ENCODE measurements around the gene ARL6IP1. TPM values are rescaled to one million over a fixed set of nuclear protein-coding genes. Genes with fewer than 3 reads are reported as not detected.

ARL6IP1 gene
- total and polyA plus RNA-seq, 2 of the 13 experiments (the other 11 are each of a cell fraction or from before 2014, with no cell fraction given): 263 to 373 TPM

DNA sequence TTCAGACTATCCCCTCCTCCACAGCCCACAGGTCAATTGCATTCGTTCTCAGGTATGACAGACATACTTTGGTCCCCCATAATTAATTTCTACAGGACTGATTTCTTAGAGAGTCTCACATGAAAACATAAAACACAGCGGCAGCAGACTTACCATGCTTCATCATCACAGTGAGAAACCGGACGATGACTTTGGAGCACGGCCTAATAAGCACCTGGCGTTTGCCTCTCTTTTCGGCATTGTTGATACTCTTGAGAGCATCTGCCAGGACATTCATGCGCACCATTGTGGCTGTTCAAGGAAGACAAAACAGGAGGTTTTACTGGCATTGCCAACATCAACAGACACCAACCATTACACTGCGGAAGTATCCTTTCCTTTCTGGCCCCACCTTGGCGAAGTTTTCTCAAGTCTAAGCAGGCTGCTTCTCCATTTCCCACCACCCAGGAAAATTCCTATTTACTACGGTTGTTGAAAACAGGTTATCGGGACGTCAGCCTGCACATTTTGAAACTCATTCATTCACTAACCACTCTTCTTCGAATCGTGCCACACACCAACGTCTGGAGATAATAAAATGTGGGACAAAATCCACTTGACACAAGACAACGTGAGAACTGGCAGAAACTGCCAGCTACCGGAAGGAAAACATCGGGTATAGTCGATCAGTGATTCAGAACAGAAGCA lies 12.4 kb downstream of the ARL6IP1 start (continued):
- TF ChIP-seq HMGA1 (CRISPR knock-in tag; conservative IDR thresholded peaks at IDR 0.05) (no peak), ZNF776 (CRISPR knock-in tag; IDR thresholded peaks at IDR 0.05) (peak; percentile 41; the same call in 1 of the 2 replicates), NR2F2 (IDR thresholded peaks at IDR 0.05; ENCODE audit: borderline replicate concordance, low read depth) (no peak), ZNF546 (CRISPR knock-in tag; conservative IDR thresholded peaks at IDR 0.05) (no peak), KDM3A (CRISPR knock-in tag; IDR thresholded peaks at IDR 0.05; ENCODE audit: low read depth) (no peak), ZNF737 (CRISPR knock-in tag; IDR thresholded peaks at IDR 0.05; ENCODE audit: borderline replicate concordance) (no peak), ZNF331 (CRISPR knock-in tag; IDR thresholded peaks at IDR 0.05) (peak; percentile 11; the same call in 1 of the 2 replicates), ZSCAN31 (CRISPR knock-in tag; IDR thresholded peaks at IDR 0.05; ENCODE audit: low read depth) (no peak), FLYWCH1 (CRISPR knock-in tag; IDR thresholded peaks at IDR 0.05) (no peak), PHB2 (IDR thresholded peaks at IDR 0.05; ENCODE audit: partially characterized antibody) (no peak), PRPF4 (IDR thresholded peaks at IDR 0.05; ENCODE audit: low read depth, low read length, poor library complexity, severe bottlenecking) (no peak), KLF15 (CRISPR knock-in tag; IDR thresholded peaks at IDR 0.05; ENCODE audit: borderline replicate concordance) (no peak), ZNF30 (CRISPR knock-in tag; IDR thresholded peaks at IDR 0.05) (no peak), ZNF251 (CRISPR knock-in tag; IDR thresholded peaks at IDR 0.05) (0 out of 2 replicates have a peak, but pooled peaks have one; percentile 70), PAWR (CRISPR knock-in tag; IDR thresholded peaks at IDR 0.05; ENCODE audit: borderline replicate concordance) (no peak), ARNTL (CRISPR knock-in tag; IDR thresholded peaks at IDR 0.05) (peak; percentile 45; the same call in 1 of the 2 replicates)
- TF ChIP-seq, protein P1, sequence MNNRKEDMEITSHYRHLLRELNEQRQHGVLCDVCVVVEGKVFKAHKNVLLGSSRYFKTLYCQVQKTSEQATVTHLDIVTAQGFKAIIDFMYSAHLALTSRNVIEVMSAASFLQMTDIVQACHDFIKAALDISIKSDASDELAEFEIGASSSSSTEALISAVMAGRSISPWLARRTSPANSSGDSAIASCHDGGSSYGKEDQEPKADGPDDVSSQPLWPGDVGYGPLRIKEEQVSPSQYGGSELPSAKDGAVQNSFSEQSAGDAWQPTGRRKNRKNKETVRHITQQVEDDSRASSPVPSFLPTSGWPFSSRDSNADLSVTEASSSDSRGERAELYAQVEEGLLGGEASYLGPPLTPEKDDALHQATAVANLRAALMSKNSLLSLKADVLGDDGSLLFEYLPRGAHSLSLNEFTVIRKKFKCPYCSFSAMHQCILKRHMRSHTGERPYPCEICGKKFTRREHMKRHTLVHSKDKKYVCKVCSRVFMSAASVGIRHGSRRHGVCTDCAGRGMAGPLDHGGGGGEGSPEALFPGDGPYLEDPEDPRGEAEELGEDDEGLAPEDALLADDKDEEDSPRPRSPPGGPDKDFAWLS (CRISPR knock-in tag; IDR thresholded peaks at IDR 0.05; ENCODE audit: borderline replicate concordance): no peak
